GM19193 (cell line): ENCODE results near the gene LCP2.

ENCODE experiments used
- POLR2A ChIP-seq: IDR thresholded peaks from 4 replicates; pipeline ENCODE4 v1.6.1; 2011; ENCODE audit not compliant: insufficient read depth, insufficient read length; ENCODE audit errors: extremely low read depth

Gene LCP2

DNA sequence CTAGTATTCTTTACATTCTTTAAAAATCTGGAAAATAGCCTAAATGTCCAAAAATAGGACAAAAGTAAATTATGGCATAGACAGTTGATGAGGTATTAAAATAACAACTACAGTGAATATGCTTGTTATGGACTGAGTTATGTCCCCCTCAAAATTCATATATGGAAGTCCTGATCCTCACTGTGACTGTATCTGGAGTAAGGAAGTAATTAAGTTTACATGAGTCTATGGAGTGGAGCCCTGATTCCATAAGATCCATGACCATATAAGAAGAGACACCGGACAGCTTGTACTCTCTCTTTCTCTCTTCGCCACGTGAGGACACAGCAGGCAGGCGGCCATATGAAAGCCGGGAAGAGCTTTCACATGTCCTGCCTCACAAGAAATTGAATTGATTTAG, 93.4 kb downstream of the LCP2 start:
- no peak for TF ChIP-seq POLR2A

DNA sequence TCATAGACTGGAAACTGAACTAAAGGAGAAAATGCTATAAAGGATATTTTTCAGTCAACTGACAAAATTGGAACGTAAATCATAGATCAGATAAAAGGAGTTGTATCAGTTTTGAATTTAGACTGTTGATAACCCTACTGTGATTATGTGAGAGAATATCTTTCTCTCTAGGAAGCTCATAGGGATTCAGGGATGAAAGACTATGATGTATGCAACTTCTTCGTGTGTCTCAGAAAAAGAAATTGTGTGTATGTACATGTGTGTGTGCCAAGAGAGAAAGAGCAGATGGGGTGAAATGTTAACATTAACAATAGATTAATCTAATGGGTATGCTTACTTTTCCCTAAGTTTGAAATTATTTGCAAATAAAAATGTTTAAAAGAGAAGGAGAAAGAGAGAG, 95.5 kb downstream of the LCP2 start:
- no peak for TF ChIP-seq POLR2A

DNA sequence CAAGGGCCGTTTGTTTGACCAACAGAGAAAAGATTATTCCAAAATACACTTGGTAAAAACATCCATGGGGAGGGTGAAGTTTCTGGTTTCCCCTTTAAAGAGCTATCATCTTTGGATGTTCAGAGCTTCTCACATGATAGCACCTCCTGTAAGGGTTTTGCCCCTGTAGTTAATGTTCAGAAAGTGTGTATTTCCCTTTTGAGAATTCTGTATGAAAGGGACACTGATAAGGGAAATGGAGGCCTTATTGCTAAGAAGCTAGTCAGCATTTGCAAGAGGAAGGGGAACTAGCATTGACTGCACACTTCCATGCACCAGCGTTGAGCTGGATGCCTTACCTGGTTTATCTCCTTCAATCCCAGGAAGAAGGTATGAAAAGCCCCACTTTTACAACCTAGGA, 96.3 kb downstream of the LCP2 start:
- no peak for TF ChIP-seq POLR2A

DNA sequence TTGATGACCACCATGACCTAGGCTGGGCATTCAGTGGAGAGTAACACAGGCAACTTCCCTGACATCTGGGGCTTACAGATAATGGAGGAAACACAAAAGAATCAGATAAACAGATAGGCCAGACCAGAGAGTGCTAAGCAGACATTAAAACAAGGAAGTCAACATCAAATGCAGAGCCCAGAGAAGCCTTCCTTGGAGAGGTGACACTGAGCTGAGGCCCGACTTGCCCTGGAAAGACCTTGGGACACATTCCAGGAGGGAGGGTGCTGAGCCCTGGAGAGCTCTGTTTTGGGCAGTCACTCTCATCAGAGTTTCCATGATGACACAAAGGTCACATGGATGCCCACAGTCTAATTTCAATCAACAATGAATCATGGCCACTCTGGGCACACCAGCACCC, 96.7 kb downstream of the LCP2 start:
- no peak for TF ChIP-seq POLR2A
